Common myeloid progenitor, CD34-positive (primary cell): Measurements from ENCODE around the gene ITSN2.
"Not testable (repeated sequence)": the region's sequence is repeated elsewhere in the genome, so short reads cannot be mapped to it uniquely, and the experiment has no call there.

ENCODE experiments used
- CTCF ChIA-PET: fragments of 350-600 bp; sonication (Branson Sonifier 250); formaldehyde crosslinking; loops from one replicate; lab custom pipeline; 2021; ENCODE audit warnings: antibody characterized with exemption; lab: Charles Lee
- POLR2A ChIA-PET: fragments of 350-600 bp; sonication (Branson Sonifier 250); formaldehyde crosslinking; loops from one replicate; lab custom pipeline; 2021; ENCODE audit warnings: antibody characterized with exemption; lab: Charles Lee
- DNase-seq, 3 donors: peaks; one replicate each; pipeline versions ENCODE4 v3.0.0 to v3.0.0-alpha.2; 2013
- H3K27ac ChIP-seq, 2 experiments: 1 replicate in 1 of 2; 2 replicates in 1 of 2; pipeline ENCODE4 v1.7.0; 2013; ENCODE audit warnings: inconsistent platforms in 2 of 2, low read length in 2 of 2, mild to moderate bottlenecking in 2 of 2, low read depth in 1 of 2, moderate library complexity in 1 of 2; ENCODE audit not compliant: severe bottlenecking in 2 of 2, insufficient read depth in 1 of 2, poor library complexity in 1 of 2
- H3K27me3 ChIP-seq, 5 experiments: replicated peaks in 2 of 5; 1 replicate in 3 of 5; 2 replicates in 2 of 5; pipeline versions ENCODE4 v1.6.1 to v1.7.0; 2013; ENCODE audit warnings: low read length in 4 of 5, mild to moderate bottlenecking in 2 of 5, moderate library complexity in 2 of 5, inconsistent platforms in 1 of 5; ENCODE audit not compliant: insufficient read depth in 5 of 5, control insufficient read depth in 4 of 5
- H3K36me3 ChIP-seq, 4 experiments: 1 replicate in 2 of 4; 2 replicates in 2 of 4; pipeline versions ENCODE4 v1.6.1 to v1.7.0; 2013; ENCODE audit warnings: low read length in 3 of 4, control low read depth in 1 of 4, mild to moderate bottlenecking in 1 of 4; ENCODE audit not compliant: control insufficient read depth in 4 of 4, insufficient read depth in 4 of 4
- H3K4me1 ChIP-seq, 4 experiments: 1 replicate in 3 of 4; 2 replicates in 1 of 4; pipeline versions ENCODE4 v1.6.1 to v1.7.1; 2013; ENCODE audit warnings: low read length in 3 of 4, mild to moderate bottlenecking in 3 of 4, control low read depth in 1 of 4, inconsistent platforms in 1 of 4, moderate library complexity in 1 of 4; ENCODE audit not compliant: control insufficient read depth in 4 of 4, insufficient read depth in 4 of 4; ENCODE audit errors: control extremely low read depth in 1 of 4
- H3K4me3 ChIP-seq, 7 experiments: 1 replicate in 4 of 7; 2 replicates in 3 of 7; pipeline versions ENCODE4 v1.5.1 to v1.7.0; 2013; ENCODE audit warnings: mild to moderate bottlenecking in 7 of 7, low read length in 6 of 7, moderate library complexity in 6 of 7, inconsistent platforms in 2 of 7, low read depth in 2 of 7, control low read depth in 1 of 7; ENCODE audit not compliant: insufficient read depth in 4 of 7, control insufficient read depth in 1 of 7; ENCODE audit errors: extremely low read depth in 1 of 7
- H3K9me3 ChIP-seq, 5 experiments: 1 replicate in 4 of 5; 2 replicates in 1 of 5; pipeline versions ENCODE4 v1.6.1 to v1.7.1; 2013; ENCODE audit warnings: low read length in 4 of 5, mild to moderate bottlenecking in 2 of 5, inconsistent platforms in 1 of 5, low read depth in 1 of 5, moderate library complexity in 1 of 5; ENCODE audit not compliant: control insufficient read depth in 4 of 5, insufficient read depth in 2 of 5; ENCODE audit errors: control extremely low read depth in 1 of 5
- WGBS: methylation state at CpG from one replicate; pipeline ENCODE4 v1.1.5; 2013; ENCODE audit not compliant: insufficient coverage; 5-methylcytosine and 5-hydroxymethylcytosine counted together

ITSN2 gene

GRCh38 chr2:24199968-24200590 is 160.3 kb downstream of the ITSN2 start:
- peaks cover 5 to 28% (median 26%) of the 10 kb centered on the region in 4 experiments for H3K36me3 ChIP-seq
- H3K4me3 ChIP-seq = no peak overlapping the region
- H3K9me3 ChIP-seq = no peaks in the 10 kb centered on the region
- no peak for DNase-seq
- 93% methylated on average over 12 of the region's 12 CpGs for WGBS
- ChIA-PET POLR2A (no interaction called here), CTCF (no interaction called here)
- no peaks in the 10 kb centered on the region for H3K4me1 ChIP-seq
- H3K27ac ChIP-seq = no peak overlapping the region
- H3K27me3 ChIP-seq = no peaks in the 10 kb centered on the region

- H3K9me3 ChIP-seq, H3K4me3 ChIP-seq, H3K27me3 ChIP-seq, CTCF ChIA-PET, H3K27ac ChIP-seq, H3K36me3 ChIP-seq, DNase-seq, POLR2A ChIA-PET, H3K4me1 ChIP-seq: not testable (repeated sequence)
- no CpG with 5 or more reads among the region's 1 CpG for WGBS
Observed at GRCh38 chr2:24197213-24197612, 163.1 kb downstream of the ITSN2 start.

- H3K9me3 ChIP-seq = peaks cover 0 to 10% (median 0%) of the 10 kb centered on the region in 5 experiments
- no peaks in the 10 kb centered on the region for H3K36me3 ChIP-seq
Observed at GRCh38 chr2:24191848-24192247, 168.5 kb downstream of the ITSN2 start.

GRCh38 chr2:24191156-24191555 is 169.2 kb downstream of the ITSN2 start:
- Histone ChIP-seq H3K36me3 (no peaks in the 10 kb centered on the region), H3K27ac (no peak overlapping the region), H3K27me3 (no peaks in the 10 kb centered on the region), H3K4me3 (no peak overlapping the region), H3K9me3 (peaks cover 0 to 10% (median 0%) of the 10 kb centered on the region in 5 experiments), H3K4me1 (no peaks in the 10 kb centered on the region)
- 100% methylated on average over 7 of the region's 9 CpGs for WGBS
- DNase-seq = no peak
- POLR2A ChIA-PET = interaction anchor here (0.5 kb wide), 1 partner anchor 699 kb away, joined by 3 read pairs; no protein-coding TSS in a partner anchor
- CTCF ChIA-PET = interaction anchor here (0.8 to 1.9 kb wide), 2 partner anchors 11 to 34 kb away, joined by 3 to 5 read pairs; no protein-coding TSS in a partner anchor

More at GRCh38 chr2:24191848-24192247, 168.5 kb downstream of the ITSN2 start:
- ChIA-PET POLR2A (no interaction called here), CTCF (interaction anchor here (1.9 kb wide), 1 partner anchor 12 kb away, joined by 5 read pairs; no protein-coding TSS in a partner anchor)
- 92% methylated on average over 4 of the region's 5 CpGs for WGBS
- Histone ChIP-seq H3K27ac (no peak overlapping the region), H3K4me1 (no peaks in the 10 kb centered on the region), H3K4me3 (no peak overlapping the region), H3K27me3 (no peaks in the 10 kb centered on the region)
- DNase-seq = no peak

- DNase-seq = no peak
- no peak overlapping the region for H3K27ac ChIP-seq
- no peaks in the 10 kb centered on the region for H3K36me3 ChIP-seq
- POLR2A ChIA-PET = interaction anchor here (0.5 kb wide), 1 partner anchor 700 kb away, joined by 3 read pairs; no protein-coding TSS in a partner anchor
- H3K4me3 ChIP-seq = no peak overlapping the region
- WGBS = 90% methylated on average over 9 of the region's 9 CpGs
- no peaks in the 10 kb centered on the region for H3K4me1 ChIP-seq
- CTCF ChIA-PET = interaction anchor here (1.9 kb wide), 1 partner anchor 10 kb away, joined by 5 read pairs; no protein-coding TSS in a partner anchor
- peaks cover 0 to 12% (median 0%) of the 10 kb centered on the region in 5 experiments for H3K9me3 ChIP-seq
- no peaks in the 10 kb centered on the region for H3K27me3 ChIP-seq
Observed at GRCh38 chr2:24190503-24190902, 169.8 kb downstream of the ITSN2 start.

- Histone ChIP-seq H3K4me3 (no peak overlapping the region), H3K27me3 (no peaks in the 10 kb centered on the region), H3K9me3 (peaks cover 0 to 14% (median 0%) of the 10 kb centered on the region in 5 experiments), H3K36me3 (no peaks in the 10 kb centered on the region), H3K27ac (no peak overlapping the region), H3K4me1 (no peaks in the 10 kb centered on the region)
- CTCF ChIA-PET = no interaction called here
- 96% methylated on average over 10 of the region's 10 CpGs for WGBS
- DNase-seq = no peak
- POLR2A ChIA-PET = no interaction called here
Observed at GRCh38 chr2:24189551-24189950, 170.8 kb downstream of the ITSN2 start.

- Histone ChIP-seq H3K27me3 (no peaks in the 10 kb centered on the region), H3K4me3 (no peak overlapping the region), H3K27ac (no peak overlapping the region), H3K36me3 (no peaks in the 10 kb centered on the region), H3K4me1 (peaks cover 0 to 7% (median 0%) of the 10 kb centered on the region in 4 experiments), H3K9me3 (peaks cover 0 to 14% (median 0%) of the 10 kb centered on the region in 5 experiments)
- ChIA-PET CTCF (no interaction called here), POLR2A (interaction anchor here (0.7 kb wide), 1 partner anchor 237 kb away, joined by 3 read pairs; no protein-coding TSS in a partner anchor)
- no peak for DNase-seq
- whole genome bisulfite sequencing = 96% methylated on average over 4 of the region's 6 CpGs
Observed at GRCh38 chr2:24183366-24184069, 176.8 kb downstream of the ITSN2 start.
